GM12864 (cell line): ENCODE measurements around the gene PDE8B.
"Not testable (repeated sequence)": the region's sequence is repeated elsewhere in the genome, so short reads cannot be mapped to it uniquely, and the experiment has no call there.

ENCODE experiments used
- DNase-seq: peaks from one replicate; pipeline ENCODE4 v3.0.0-alpha.2; 2011; ENCODE audit warnings: low read depth
- H3K4me3 ChIP-seq: 2 replicates; pipeline ENCODE4 v1.5.1; 2011; ENCODE audit warnings: mild to moderate bottlenecking, low read depth, low read length, control low read depth
- CTCF ChIP-seq: IDR thresholded peaks from 2 replicates; pipeline ENCODE4 v1.5.1; 2011; ENCODE audit warnings: low read depth, mild to moderate bottlenecking, moderate library complexity, low read length, control low read depth, inconsistent platforms; ENCODE audit errors: missing control alignments

PDE8B gene

GRCh38 chr5:77367741-77368140 is 157.3 kb downstream of the PDE8B start:
- no peak for DNase-seq
- no peak overlapping the region for H3K4me3 ChIP-seq
- TF ChIP-seq CTCF = no peak

- TF ChIP-seq CTCF = no peak
- no peak overlapping the region for H3K4me3 ChIP-seq
- DNase-seq = no peak
Observed at GRCh38 chr5:77368367-77368766, 157.9 kb downstream of the PDE8B start.

GRCh38 chr5:77369566-77369965 is 159.1 kb downstream of the PDE8B start:
- no peak for DNase-seq
- no peak for TF ChIP-seq CTCF
- H3K4me3 ChIP-seq = no peak overlapping the region

GRCh38 chr5:77374686-77375085 is 164.2 kb downstream of the PDE8B start:
- no peak for DNase-seq
- no peak for TF ChIP-seq CTCF
- H3K4me3 ChIP-seq = no peak overlapping the region

GRCh38 chr5:77376609-77377300 is 166.3 kb downstream of the PDE8B start:
- no peak overlapping the region for H3K4me3 ChIP-seq
- no peak for TF ChIP-seq CTCF
- no peak for DNase-seq

- DNase-seq = peak; percentile 38
- no peak for TF ChIP-seq CTCF
- H3K4me3 ChIP-seq = no peak overlapping the region
Observed at GRCh38 chr5:77379558-77380061, 169.1 kb downstream of the PDE8B start.

GRCh38 chr5:77380636-77381035 is 170.2 kb downstream of the PDE8B start:
- no peak for TF ChIP-seq CTCF
- no peak for DNase-seq
- H3K4me3 ChIP-seq = no peak overlapping the region

GRCh38 chr5:77383336-77383735 is 172.9 kb downstream of the PDE8B start:
- not testable (repeated sequence) for DNase-seq, H3K4me3 ChIP-seq

- not testable (repeated sequence) for H3K4me3 ChIP-seq, DNase-seq
Observed at GRCh38 chr5:77386340-77386739, 175.9 kb downstream of the PDE8B start.
